VCaP (cell line): ENCODE results near the gene LRRC10B.

Source experiments
- H3K27ac ChIP-seq: fragments of 450-650 bp; 2 replicates; pipeline ENCODE4 v1.5.1; 2017
- CTCF ChIP-seq: fragments of 450-650 bp; conservative IDR thresholded peaks from 2 replicates; pipeline ENCODE4 v1.5.1; 2017; ENCODE audit warnings: mild to moderate bottlenecking, moderate library complexity

The LRRC10B gene

GRCh38 chr11:61555978-61556377 is 47.4 kb downstream of the LRRC10B start:
- TF ChIP-seq CTCF = no peak
- H3K27ac ChIP-seq = peak overlapping the region; percentile 80

GRCh38 chr11:61556621-61557020 is 48.1 kb downstream of the LRRC10B start:
- peak overlapping the region; percentile 80 for H3K27ac ChIP-seq
- no peak for TF ChIP-seq CTCF
